GM12875 (cell line): Measurements from ENCODE around the gene DLL4.

Experiments used
- H3K4me3 ChIP-seq: one replicate; pipeline ENCODE4 v1.5.1; 2011; ENCODE audit warnings: low read depth, low read length, control low read depth
- TF ChIP-seq, protein P1 (sequence below): IDR thresholded peaks from 2 replicates; pipeline ENCODE4 v1.5.1; 2011; ENCODE audit warnings: low read depth, mild to moderate bottlenecking, control low read depth, inconsistent platforms, low read length, moderate library complexity, borderline replicate concordance; ENCODE audit not compliant: insufficient read depth

DLL4 gene

GRCh38 chr15:40941528-40942336, 12.6 kb downstream of the DLL4 start:
- peak overlapping the region; percentile 59 for H3K4me3 ChIP-seq
- TF ChIP-seq, protein P1, sequence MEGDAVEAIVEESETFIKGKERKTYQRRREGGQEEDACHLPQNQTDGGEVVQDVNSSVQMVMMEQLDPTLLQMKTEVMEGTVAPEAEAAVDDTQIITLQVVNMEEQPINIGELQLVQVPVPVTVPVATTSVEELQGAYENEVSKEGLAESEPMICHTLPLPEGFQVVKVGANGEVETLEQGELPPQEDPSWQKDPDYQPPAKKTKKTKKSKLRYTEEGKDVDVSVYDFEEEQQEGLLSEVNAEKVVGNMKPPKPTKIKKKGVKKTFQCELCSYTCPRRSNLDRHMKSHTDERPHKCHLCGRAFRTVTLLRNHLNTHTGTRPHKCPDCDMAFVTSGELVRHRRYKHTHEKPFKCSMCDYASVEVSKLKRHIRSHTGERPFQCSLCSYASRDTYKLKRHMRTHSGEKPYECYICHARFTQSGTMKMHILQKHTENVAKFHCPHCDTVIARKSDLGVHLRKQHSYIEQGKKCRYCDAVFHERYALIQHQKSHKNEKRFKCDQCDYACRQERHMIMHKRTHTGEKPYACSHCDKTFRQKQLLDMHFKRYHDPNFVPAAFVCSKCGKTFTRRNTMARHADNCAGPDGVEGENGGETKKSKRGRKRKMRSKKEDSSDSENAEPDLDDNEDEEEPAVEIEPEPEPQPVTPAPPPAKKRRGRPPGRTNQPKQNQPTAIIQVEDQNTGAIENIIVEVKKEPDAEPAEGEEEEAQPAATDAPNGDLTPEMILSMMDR = peak; percentile 76

- TF ChIP-seq, protein P1 = no peak
- peak overlapping the region; percentile 59 for H3K4me3 ChIP-seq
These were observed 13.3 kb downstream of the DLL4 start for GRCh38 chr15:40942337-40942854.

DNA sequence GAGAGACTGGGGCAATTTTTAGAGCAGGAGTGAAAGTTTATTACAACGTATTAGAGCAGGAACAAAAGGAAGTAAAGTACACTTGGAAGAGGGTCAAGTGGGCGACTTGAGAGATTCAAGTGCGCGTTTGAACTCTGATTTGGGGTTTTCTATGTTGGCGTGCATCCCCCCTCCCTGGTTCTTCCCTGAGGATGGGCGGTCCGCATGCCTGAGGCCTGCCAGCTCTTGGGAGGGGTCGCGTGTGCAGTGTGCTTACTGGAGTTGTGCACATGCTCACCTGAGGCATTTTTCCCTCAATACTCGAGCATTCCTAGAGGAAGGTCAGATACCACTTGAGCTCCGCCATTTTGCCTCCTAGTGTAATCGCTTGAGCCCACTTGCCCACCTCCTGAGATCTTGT, 13.7 kb downstream of the DLL4 start:
- H3K4me3 ChIP-seq = no peak overlapping the region
- TF ChIP-seq, protein P1 = no peak

GRCh38 chr15:40943764-40944365, 14.7 kb downstream of the DLL4 start:
- TF ChIP-seq, protein P1 = no peak
- no peak overlapping the region for H3K4me3 ChIP-seq

- H3K4me3 ChIP-seq = no peak overlapping the region
- TF ChIP-seq, protein P1 = no peak
These were observed 15.6 kb downstream of the DLL4 start for GRCh38 chr15:40944510-40945296.

- H3K4me3 ChIP-seq = no peak overlapping the region
- TF ChIP-seq, protein P1 = no peak
These were observed 19.8 kb downstream of the DLL4 start for GRCh38 chr15:40948706-40949473.
